OCI-LY3 (cell line): ENCODE measurements around the gene ROCK2.

Experiments
- EZH2phosphoT487 ChIP-seq: fragments of 200-600 bp; shearing (Covaris generic); IDR thresholded peaks from 2 replicates; pipeline ENCODE4 v1.6.1; 2018; ENCODE audit warnings: antibody characterized with exemption, mixed run types, low read depth
- TF ChIP-seq, protein P1 (sequence below): fragments of 200-600, 300-600 bp; sonication (generic); IDR thresholded peaks from 2 replicates; pipeline ENCODE4 v1.5.1; 2014; ENCODE audit warnings: antibody characterized with exemption, low read length, low read depth

DNA sequence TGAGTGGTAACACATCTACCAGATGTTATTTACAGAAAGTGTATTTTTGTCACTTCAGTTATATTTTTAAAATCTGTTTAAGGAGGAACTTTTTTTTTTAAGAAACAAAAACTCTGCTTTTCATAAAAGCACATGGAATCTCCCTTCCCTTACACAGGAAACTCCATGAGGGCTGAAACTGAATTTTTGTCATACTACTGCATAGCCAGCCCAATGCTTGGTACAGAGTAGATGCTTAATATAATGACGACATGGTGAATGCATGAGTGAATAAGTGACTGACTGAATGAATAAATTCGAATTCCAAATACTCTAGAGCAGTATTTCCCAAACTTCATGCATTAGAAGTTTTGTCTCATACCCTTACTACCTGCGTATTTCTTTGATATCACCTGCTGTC lies 86.5 kb downstream of the ROCK2 start:
- TF ChIP-seq, protein P1, sequence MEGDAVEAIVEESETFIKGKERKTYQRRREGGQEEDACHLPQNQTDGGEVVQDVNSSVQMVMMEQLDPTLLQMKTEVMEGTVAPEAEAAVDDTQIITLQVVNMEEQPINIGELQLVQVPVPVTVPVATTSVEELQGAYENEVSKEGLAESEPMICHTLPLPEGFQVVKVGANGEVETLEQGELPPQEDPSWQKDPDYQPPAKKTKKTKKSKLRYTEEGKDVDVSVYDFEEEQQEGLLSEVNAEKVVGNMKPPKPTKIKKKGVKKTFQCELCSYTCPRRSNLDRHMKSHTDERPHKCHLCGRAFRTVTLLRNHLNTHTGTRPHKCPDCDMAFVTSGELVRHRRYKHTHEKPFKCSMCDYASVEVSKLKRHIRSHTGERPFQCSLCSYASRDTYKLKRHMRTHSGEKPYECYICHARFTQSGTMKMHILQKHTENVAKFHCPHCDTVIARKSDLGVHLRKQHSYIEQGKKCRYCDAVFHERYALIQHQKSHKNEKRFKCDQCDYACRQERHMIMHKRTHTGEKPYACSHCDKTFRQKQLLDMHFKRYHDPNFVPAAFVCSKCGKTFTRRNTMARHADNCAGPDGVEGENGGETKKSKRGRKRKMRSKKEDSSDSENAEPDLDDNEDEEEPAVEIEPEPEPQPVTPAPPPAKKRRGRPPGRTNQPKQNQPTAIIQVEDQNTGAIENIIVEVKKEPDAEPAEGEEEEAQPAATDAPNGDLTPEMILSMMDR, result no peak
- no peak for TF ChIP-seq EZH2phosphoT487
